ENCODE data around the gene NHLRC2. TPM values are rescaled to one million over a fixed set of nuclear protein-coding genes. Genes with fewer than 3 reads are reported as not detected.

The NHLRC2 gene
- total and polyA plus RNA-seq, 2 of the 13 experiments (the other 11 are each of a cell fraction or from before 2014, with no cell fraction given) = 7.6 to 12.7 TPM

DNA sequence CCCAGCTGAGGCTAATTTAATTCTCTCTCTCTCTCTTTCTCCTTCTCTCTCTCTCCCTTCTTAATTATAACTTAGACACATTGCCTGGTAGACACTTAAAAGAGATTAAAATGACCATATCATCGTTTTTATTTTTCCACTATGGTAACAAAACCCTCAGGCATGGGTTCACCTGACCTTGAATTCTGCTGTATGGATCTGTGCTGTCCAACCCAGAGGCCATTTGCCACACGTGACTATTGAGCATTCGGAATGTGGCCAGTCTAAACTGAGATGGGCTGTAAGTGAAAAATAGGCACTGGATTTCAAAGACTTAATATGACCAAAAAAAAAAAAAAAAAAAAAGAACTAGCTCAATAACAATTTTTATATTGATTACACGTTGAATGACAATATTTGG lies 93.6 kb downstream of the NHLRC2 start:
- TF ChIP-seq, protein P1, sequence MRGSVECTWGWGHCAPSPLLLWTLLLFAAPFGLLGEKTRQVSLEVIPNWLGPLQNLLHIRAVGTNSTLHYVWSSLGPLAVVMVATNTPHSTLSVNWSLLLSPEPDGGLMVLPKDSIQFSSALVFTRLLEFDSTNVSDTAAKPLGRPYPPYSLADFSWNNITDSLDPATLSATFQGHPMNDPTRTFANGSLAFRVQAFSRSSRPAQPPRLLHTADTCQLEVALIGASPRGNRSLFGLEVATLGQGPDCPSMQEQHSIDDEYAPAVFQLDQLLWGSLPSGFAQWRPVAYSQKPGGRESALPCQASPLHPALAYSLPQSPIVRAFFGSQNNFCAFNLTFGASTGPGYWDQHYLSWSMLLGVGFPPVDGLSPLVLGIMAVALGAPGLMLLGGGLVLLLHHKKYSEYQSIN (CRISPR knock-in tag; IDR thresholded peaks at IDR 0.05; ENCODE audit: borderline replicate concordance) = no peak
- TF ChIP-seq ZFP36 (IDR thresholded peaks at IDR 0.05; ENCODE audit: borderline replicate concordance, low read depth, low read length, partially characterized antibody) (no peak), U2AF2 (IDR thresholded peaks at IDR 0.05; ENCODE audit: low read depth, low read length) (no peak), SCMH1 (CRISPR knock-in tag; IDR thresholded peaks at IDR 0.05; ENCODE audit: borderline replicate concordance) (no peak), PAF1 (CRISPR knock-in tag; IDR thresholded peaks at IDR 0.05) (no peak), LCORL (IDR thresholded peaks at IDR 0.05) (no peak), LCORL (CRISPR knock-in tag; IDR thresholded peaks at IDR 0.05) (no peak), GATAD1 (CRISPR knock-in tag; IDR thresholded peaks at IDR 0.05) (no peak), ZNF20 (CRISPR knock-in tag; IDR thresholded peaks at IDR 0.05) (no peak), ZNF557 (CRISPR knock-in tag; IDR thresholded peaks at IDR 0.05) (no peak), ZBTB3 (CRISPR knock-in tag; IDR thresholded peaks at IDR 0.05; ENCODE audit: borderline replicate concordance, low read depth) (no peak), GTF2F1 (IDR thresholded peaks at IDR 0.05; ENCODE audit: low read length) (no peak), AGO1 (IDR thresholded peaks at IDR 0.05; ENCODE audit: low read depth, low read length, poor library complexity, severe bottlenecking) (no peak)
- TF ChIP-seq, protein P2, sequence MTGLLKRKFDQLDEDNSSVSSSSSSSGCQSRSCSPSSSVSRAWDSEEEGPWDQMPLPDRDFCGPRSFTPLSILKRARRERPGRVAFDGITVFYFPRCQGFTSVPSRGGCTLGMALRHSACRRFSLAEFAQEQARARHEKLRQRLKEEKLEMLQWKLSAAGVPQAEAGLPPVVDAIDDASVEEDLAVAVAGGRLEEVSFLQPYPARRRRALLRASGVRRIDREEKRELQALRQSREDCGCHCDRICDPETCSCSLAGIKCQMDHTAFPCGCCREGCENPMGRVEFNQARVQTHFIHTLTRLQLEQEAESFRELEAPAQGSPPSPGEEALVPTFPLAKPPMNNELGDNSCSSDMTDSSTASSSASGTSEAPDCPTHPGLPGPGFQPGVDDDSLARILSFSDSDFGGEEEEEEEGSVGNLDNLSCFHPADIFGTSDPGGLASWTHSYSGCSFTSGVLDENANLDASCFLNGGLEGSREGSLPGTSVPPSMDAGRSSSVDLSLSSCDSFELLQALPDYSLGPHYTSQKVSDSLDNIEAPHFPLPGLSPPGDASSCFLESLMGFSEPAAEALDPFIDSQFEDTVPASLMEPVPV (CRISPR knock-in tag; IDR thresholded peaks at IDR 0.05) = no peak
- TF ChIP-seq, protein P3, sequence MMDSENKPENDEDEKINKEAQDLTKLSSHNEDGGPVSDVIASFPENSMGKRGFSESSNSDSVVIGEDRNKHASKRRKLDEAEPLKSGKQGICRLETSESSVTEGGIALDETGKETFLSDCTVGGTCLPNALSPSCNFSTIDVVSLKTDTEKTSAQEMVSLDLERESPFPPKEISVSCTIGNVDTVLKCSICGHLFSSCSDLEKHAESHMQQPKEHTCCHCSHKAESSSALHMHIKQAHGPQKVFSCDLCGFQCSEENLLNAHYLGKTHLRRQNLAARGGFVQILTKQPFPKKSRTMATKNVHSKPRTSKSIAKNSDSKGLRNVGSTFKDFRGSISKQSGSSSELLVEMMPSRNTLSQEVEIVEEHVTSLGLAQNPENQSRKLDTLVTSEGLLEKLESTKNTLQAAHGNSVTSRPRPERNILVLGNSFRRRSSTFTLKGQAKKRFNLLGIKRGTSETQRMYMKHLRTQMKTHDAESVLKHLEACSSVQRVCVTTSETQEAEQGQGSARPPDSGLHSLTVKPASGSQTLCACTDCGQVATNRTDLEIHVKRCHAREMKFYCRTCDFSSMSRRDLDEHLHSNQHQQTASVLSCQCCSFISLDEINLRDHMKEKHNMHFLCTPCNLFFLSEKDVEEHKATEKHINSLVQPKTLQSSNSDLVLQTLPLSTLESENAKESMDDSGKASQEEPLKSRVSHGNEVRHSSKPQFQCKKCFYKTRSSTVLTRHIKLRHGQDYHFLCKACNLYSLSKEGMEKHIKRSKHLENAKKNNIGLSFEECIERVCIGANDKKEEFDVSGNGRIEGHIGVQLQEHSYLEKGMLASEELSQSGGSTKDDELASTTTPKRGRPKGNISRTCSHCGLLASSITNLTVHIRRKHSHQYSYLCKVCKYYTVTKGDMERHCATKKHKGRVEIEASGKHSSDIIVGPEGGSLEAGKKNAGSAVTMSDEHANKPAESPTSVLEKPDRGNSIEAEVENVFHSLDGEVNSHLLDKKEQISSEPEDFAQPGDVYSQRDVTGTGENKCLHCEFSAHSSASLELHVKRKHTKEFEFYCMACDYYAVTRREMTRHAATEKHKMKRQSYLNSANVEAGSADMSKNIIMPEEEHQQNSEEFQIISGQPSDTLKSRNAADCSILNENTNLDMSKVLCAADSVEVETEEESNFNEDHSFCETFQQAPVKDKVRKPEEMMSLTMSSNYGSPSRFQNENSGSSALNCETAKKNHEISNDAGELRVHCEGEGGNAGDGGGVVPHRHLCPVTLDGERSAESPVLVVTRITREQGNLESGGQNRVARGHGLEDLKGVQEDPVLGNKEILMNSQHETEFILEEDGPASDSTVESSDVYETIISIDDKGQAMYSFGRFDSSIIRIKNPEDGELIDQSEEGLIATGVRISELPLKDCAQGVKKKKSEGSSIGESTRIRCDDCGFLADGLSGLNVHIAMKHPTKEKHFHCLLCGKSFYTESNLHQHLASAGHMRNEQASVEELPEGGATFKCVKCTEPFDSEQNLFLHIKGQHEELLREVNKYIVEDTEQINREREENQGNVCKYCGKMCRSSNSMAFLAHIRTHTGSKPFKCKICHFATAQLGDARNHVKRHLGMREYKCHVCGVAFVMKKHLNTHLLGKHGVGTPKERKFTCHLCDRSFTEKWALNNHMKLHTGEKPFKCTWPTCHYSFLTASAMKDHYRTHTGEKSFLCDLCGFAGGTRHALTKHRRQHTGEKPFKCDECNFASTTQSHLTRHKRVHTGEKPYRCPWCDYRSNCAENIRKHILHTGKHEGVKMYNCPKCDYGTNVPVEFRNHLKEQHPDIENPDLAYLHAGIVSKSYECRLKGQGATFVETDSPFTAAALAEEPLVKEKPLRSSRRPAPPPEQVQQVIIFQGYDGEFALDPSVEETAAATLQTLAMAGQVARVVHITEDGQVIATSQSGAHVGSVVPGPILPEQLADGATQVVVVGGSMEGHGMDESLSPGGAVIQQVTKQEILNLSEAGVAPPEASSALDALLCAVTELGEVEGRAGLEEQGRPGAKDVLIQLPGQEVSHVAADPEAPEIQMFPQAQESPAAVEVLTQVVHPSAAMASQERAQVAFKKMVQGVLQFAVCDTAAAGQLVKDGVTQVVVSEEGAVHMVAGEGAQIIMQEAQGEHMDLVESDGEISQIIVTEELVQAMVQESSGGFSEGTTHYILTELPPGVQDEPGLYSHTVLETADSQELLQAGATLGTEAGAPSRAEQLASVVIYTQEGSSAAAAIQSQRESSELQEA (CRISPR knock-in tag; IDR thresholded peaks at IDR 0.05; ENCODE audit: not compliant biosample characterization) = no peak
- no peak for DNase-seq (ENCODE audit: low spot score)
- intact Hi-C loops (cut with micrococcal nuclease; ENCODE audit: unreplicated experiment) = no loop called here
- H3K4me1 ChIP-seq (ENCODE audit: insufficient read depth, low read length) = peaks cover 9% of the 10 kb centered on the region
- no peak overlapping the region for H2AFZ ChIP-seq (ENCODE audit: low read length)
- ChIA-PET POLR2A (no interaction called here), CTCF (ENCODE audit: low intra/inter-chr PET ratio, low total read pairs) (no interaction called here)
- no peaks in the 10 kb centered on the region for H3K9me3 ChIP-seq (ENCODE audit: low read length)
- no peak for FAIRE-seq
- no peak overlapping the region; the same call in 1 of the 2 replicates for H3K4me2 ChIP-seq (ENCODE audit: low read depth, low read length)
- H3K27me3 ChIP-seq (ENCODE audit: control insufficient read depth in 1 of 2, insufficient read depth in 2 of 2, low read length in 2 of 2) = no peaks in the 10 kb centered on the region
- WGBS (ENCODE audit: low lambda C conversion rate) = 18% methylated on average over 4 of the region's 4 CpGs
- no peaks in the 10 kb centered on the region for H3K36me3 ChIP-seq (replicated peaks in 1 of 2; ENCODE audit: control insufficient read depth in 1 of 2, insufficient read depth in 2 of 2, low read length in 2 of 2)
- H3K27ac ChIP-seq (ENCODE audit: extremely low read length, insufficient read depth, low read length) = no peak overlapping the region
- ATAC-seq = no peak
- H3K4me3 ChIP-seq (replicated peaks in 1 of 3; ENCODE audit: insufficient read depth in 1 of 3, low read depth in 2 of 3, low read length in 3 of 3) = no peak overlapping the region
- BruUV-seq (replicated peaks) = no TSS peak
- H3K9ac ChIP-seq (ENCODE audit: insufficient read depth, low read depth, low read length) = no peak overlapping the region
- H3K79me2 ChIP-seq (ENCODE audit: insufficient read depth, low read length) = no peaks in the 10 kb centered on the region
- H4K20me1 ChIP-seq (ENCODE audit: insufficient read depth, low read length) = no peaks in the 10 kb centered on the region
- in situ Hi-C loops (cut with HindIII; ENCODE audit: extremely low pct_ligation_motif_present, low pct_unique_long_range_greater_than_20kb) = no loop called here
